SK-N-SH treated with all-trans-retinoic acid at 6 μM for 48 hours (cell line): Measurements from ENCODE around the gene ADGRB3.
A peak's percentile ranks its signal among the peaks of the same experiment; 100 is the strongest.

Experiments used
- ATAC-seq: fragments of 200-7000 bp; cut with Tn5 transposase; 3 replicates; pipeline ENCODE4 v1.9.1; 2020; ENCODE audit warnings: mild to moderate bottlenecking, moderate library complexity
- ARNTL ChIP-seq: fragments of 450-650 bp; formaldehyde crosslinking; IDR thresholded peaks from 2 replicates; pipeline ENCODE4 v1.5.0; 2020; ENCODE audit warnings: low read depth, mild to moderate bottlenecking, moderate library complexity, borderline replicate concordance
- BACH2 ChIP-seq: fragments of 250-450 bp; sonication (Bioruptor Pico); IDR thresholded peaks from 2 replicates; pipeline ENCODE4 v1.9.0; 2021; ENCODE audit warnings: mild to moderate bottlenecking, borderline replicate concordance
- CSDC2 ChIP-seq: fragments of 250-450 bp; sonication (Bioruptor Pico); IDR thresholded peaks from 2 replicates; pipeline ENCODE4 v1.5.0; 2020; ENCODE audit warnings: mild to moderate bottlenecking, moderate library complexity
- ESRRG ChIP-seq: fragments of 250-450 bp; sonication (Bioruptor Pico); IDR thresholded peaks from 2 replicates; pipeline ENCODE4 v1.6.1; 2021; ENCODE audit warnings: mild to moderate bottlenecking
- GLIS3 ChIP-seq: fragments of 250-450 bp; sonication (Bioruptor Pico); IDR thresholded peaks from 2 replicates; pipeline ENCODE4 v1.5.0; 2020; ENCODE audit warnings: mild to moderate bottlenecking, moderate library complexity
- ISL1 ChIP-seq: fragments of 250-450 bp; sonication (Bioruptor Pico); IDR thresholded peaks from 2 replicates; pipeline ENCODE4 v2.1.2; 2022; ENCODE audit warnings: mild to moderate bottlenecking, moderate library complexity
- OSR1 ChIP-seq: fragments of 250-450 bp; sonication (Bioruptor Pico); IDR thresholded peaks from 2 replicates; pipeline ENCODE4 v1.8.0; 2022; ENCODE audit warnings: moderate library complexity, mild to moderate bottlenecking, inconsistent platforms
- PPARA ChIP-seq: fragments of 250-450 bp; sonication (Bioruptor Pico); IDR thresholded peaks from 2 replicates; pipeline ENCODE4 v1.5.0; 2020; ENCODE audit warnings: mild to moderate bottlenecking, borderline replicate concordance
- SNAI2 ChIP-seq: fragments of 250-450 bp; sonication (Bioruptor Pico); IDR thresholded peaks from 2 replicates; pipeline ENCODE4 v1.5.0; 2020; ENCODE audit warnings: mild to moderate bottlenecking, moderate library complexity
- TCF4 ChIP-seq: fragments of 250-450 bp; sonication (Bioruptor Pico); IDR thresholded peaks from 2 replicates; pipeline ENCODE4 v1.8.0; 2021; ENCODE audit warnings: mild to moderate bottlenecking, moderate library complexity, borderline replicate concordance
- TOX ChIP-seq: fragments of 250-450 bp; sonication (Bioruptor Pico); IDR thresholded peaks from 2 replicates; pipeline ENCODE4 v1.8.0; 2021; ENCODE audit warnings: mild to moderate bottlenecking, moderate library complexity, borderline replicate concordance
- ZC3H10 ChIP-seq: fragments of 250-450 bp; sonication (Bioruptor Pico); IDR thresholded peaks from 2 replicates; pipeline ENCODE4 v1.5.1; 2021; ENCODE audit warnings: mild to moderate bottlenecking, moderate library complexity
- ZFP3 ChIP-seq: fragments of 250-450 bp; sonication (Bioruptor Pico); IDR thresholded peaks from 2 replicates; pipeline ENCODE4 v1.5.0; 2020; ENCODE audit warnings: mild to moderate bottlenecking, moderate library complexity
- ZNF565 ChIP-seq: fragments of 450-650 bp; formaldehyde crosslinking; conservative IDR thresholded peaks from 2 replicates; pipeline ENCODE4 v1.5.0; 2020; ENCODE audit warnings: low read depth, mild to moderate bottlenecking, moderate library complexity
- ZNF70 ChIP-seq: fragments of 450-650 bp; formaldehyde crosslinking; IDR thresholded peaks from 2 replicates; pipeline ENCODE4 v1.5.0; 2020; ENCODE audit warnings: mild to moderate bottlenecking, moderate library complexity
- ZNF8 ChIP-seq: fragments of 450-650 bp; formaldehyde crosslinking; IDR thresholded peaks from 2 replicates; pipeline ENCODE4 v1.5.0; 2020; ENCODE audit warnings: mild to moderate bottlenecking, moderate library complexity
- TF ChIP-seq, protein P1 (sequence below): fragments of 250-450 bp; sonication (Bioruptor Pico); IDR thresholded peaks from 2 replicates; pipeline ENCODE4 v1.8.0; 2020; ENCODE audit warnings: mild to moderate bottlenecking, moderate library complexity, borderline replicate concordance
- TF ChIP-seq, protein P2 (sequence below): fragments of 250-450 bp; sonication (Bioruptor Pico); IDR thresholded peaks from 2 replicates; pipeline ENCODE4 v1.8.0; 2021; ENCODE audit warnings: low read depth, mild to moderate bottlenecking, moderate library complexity, borderline replicate concordance
- TF ChIP-seq, protein P3 (sequence below): fragments of 250-450 bp; sonication (Bioruptor Pico); IDR thresholded peaks from 2 replicates; pipeline ENCODE4 v1.5.0; 2020; ENCODE audit warnings: mild to moderate bottlenecking, moderate library complexity
- TF ChIP-seq, protein P4 (sequence below): fragments of 250-450 bp; sonication (Bioruptor Pico); IDR thresholded peaks from 2 replicates; pipeline ENCODE4 v1.5.1; 2021; ENCODE audit warnings: mild to moderate bottlenecking, moderate library complexity
- TF ChIP-seq, protein P5 (sequence below): fragments of 250-450 bp; sonication (Bioruptor Pico); IDR thresholded peaks from 2 replicates; pipeline ENCODE4 v1.5.1; 2020; ENCODE audit warnings: low read depth, mild to moderate bottlenecking, moderate library complexity

ADGRB3 gene

DNA sequence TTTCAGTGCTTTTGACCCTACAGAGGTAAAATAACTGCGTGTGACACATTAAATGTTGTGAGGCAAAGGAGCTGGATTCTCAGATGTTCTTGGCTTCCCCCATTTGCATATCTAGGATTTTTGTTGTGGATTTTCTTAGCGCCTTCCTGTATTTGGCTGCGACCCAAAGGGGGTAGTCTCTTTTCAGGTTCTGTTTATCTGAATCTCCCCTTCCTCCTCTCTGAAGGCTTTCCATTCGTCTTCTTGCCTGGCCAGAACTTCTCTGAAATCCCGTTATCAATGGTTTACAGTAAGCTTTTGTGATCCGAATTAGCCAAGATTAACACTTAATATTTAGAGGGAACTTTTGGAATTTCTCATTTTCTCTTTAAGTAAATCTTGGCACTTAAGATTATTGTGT is 60.8 kb downstream of the ADGRB3 start:
- ATAC-seq = no peak
- TF ChIP-seq OSR1 (no peak), CSDC2 (CRISPR knock-in tag) (no peak), TOX (CRISPR knock-in tag) (no peak), PPARA (no peak), ZC3H10 (no peak), ZNF70 (CRISPR knock-in tag) (no peak), ARNTL (CRISPR knock-in tag) (no peak), BACH2 (no peak), ESRRG (CRISPR knock-in tag) (no peak), ISL1 (CRISPR knock-in tag) (no peak), GLIS3 (CRISPR knock-in tag) (no peak), TCF4 (CRISPR knock-in tag) (no peak), ZFP3 (CRISPR knock-in tag) (no peak), ZNF565 (CRISPR knock-in tag) (no peak)
- TF ChIP-seq, protein P1, sequence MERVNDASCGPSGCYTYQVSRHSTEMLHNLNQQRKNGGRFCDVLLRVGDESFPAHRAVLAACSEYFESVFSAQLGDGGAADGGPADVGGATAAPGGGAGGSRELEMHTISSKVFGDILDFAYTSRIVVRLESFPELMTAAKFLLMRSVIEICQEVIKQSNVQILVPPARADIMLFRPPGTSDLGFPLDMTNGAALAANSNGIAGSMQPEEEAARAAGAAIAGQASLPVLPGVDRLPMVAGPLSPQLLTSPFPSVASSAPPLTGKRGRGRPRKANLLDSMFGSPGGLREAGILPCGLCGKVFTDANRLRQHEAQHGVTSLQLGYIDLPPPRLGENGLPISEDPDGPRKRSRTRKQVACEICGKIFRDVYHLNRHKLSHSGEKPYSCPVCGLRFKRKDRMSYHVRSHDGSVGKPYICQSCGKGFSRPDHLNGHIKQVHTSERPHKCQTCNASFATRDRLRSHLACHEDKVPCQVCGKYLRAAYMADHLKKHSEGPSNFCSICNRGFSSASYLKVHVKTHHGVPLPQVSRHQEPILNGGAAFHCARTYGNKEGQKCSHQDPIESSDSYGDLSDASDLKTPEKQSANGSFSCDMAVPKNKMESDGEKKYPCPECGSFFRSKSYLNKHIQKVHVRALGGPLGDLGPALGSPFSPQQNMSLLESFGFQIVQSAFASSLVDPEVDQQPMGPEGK = no peak
- TF ChIP-seq, protein P2, sequence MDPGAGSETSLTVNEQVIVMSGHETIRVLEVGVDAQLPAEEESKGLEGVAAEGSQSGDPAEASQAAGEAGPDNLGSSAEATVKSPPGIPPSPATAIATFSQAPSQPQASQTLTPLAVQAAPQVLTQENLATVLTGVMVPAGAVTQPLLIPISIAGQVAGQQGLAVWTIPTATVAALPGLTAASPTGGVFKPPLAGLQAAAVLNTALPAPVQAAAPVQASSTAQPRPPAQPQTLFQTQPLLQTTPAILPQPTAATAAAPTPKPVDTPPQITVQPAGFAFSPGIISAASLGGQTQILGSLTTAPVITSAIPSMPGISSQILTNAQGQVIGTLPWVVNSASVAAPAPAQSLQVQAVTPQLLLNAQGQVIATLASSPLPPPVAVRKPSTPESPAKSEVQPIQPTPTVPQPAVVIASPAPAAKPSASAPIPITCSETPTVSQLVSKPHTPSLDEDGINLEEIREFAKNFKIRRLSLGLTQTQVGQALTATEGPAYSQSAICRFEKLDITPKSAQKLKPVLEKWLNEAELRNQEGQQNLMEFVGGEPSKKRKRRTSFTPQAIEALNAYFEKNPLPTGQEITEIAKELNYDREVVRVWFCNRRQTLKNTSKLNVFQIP (CRISPR knock-in tag) = no peak
- TF ChIP-seq, protein P3, sequence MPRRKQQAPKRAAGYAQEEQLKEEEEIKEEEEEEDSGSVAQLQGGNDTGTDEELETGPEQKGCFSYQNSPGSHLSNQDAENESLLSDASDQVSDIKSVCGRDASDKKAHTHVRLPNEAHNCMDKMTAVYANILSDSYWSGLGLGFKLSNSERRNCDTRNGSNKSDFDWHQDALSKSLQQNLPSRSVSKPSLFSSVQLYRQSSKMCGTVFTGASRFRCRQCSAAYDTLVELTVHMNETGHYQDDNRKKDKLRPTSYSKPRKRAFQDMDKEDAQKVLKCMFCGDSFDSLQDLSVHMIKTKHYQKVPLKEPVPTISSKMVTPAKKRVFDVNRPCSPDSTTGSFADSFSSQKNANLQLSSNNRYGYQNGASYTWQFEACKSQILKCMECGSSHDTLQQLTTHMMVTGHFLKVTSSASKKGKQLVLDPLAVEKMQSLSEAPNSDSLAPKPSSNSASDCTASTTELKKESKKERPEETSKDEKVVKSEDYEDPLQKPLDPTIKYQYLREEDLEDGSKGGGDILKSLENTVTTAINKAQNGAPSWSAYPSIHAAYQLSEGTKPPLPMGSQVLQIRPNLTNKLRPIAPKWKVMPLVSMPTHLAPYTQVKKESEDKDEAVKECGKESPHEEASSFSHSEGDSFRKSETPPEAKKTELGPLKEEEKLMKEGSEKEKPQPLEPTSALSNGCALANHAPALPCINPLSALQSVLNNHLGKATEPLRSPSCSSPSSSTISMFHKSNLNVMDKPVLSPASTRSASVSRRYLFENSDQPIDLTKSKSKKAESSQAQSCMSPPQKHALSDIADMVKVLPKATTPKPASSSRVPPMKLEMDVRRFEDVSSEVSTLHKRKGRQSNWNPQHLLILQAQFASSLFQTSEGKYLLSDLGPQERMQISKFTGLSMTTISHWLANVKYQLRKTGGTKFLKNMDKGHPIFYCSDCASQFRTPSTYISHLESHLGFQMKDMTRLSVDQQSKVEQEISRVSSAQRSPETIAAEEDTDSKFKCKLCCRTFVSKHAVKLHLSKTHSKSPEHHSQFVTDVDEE (CRISPR knock-in tag) = no peak
- TF ChIP-seq, protein P4, sequence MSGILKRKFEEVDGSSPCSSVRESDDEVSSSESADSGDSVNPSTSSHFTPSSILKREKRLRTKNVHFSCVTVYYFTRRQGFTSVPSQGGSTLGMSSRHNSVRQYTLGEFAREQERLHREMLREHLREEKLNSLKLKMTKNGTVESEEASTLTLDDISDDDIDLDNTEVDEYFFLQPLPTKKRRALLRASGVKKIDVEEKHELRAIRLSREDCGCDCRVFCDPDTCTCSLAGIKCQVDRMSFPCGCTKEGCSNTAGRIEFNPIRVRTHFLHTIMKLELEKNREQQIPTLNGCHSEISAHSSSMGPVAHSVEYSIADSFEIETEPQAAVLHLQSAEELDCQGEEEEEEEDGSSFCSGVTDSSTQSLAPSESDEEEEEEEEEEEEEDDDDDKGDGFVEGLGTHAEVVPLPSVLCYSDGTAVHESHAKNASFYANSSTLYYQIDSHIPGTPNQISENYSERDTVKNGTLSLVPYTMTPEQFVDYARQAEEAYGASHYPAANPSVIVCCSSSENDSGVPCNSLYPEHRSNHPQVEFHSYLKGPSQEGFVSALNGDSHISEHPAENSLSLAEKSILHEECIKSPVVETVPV (CRISPR knock-in tag) = no peak
- TF ChIP-seq, protein P5, sequence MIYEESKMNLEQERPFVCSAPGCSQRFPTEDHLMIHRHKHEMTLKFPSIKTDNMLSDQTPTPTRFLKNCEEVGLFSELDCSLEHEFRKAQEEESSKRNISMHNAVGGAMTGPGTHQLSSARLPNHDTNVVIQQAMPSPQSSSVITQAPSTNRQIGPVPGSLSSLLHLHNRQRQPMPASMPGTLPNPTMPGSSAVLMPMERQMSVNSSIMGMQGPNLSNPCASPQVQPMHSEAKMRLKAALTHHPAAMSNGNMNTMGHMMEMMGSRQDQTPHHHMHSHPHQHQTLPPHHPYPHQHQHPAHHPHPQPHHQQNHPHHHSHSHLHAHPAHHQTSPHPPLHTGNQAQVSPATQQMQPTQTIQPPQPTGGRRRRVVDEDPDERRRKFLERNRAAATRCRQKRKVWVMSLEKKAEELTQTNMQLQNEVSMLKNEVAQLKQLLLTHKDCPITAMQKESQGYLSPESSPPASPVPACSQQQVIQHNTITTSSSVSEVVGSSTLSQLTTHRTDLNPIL (CRISPR knock-in tag) = no peak

DNA sequence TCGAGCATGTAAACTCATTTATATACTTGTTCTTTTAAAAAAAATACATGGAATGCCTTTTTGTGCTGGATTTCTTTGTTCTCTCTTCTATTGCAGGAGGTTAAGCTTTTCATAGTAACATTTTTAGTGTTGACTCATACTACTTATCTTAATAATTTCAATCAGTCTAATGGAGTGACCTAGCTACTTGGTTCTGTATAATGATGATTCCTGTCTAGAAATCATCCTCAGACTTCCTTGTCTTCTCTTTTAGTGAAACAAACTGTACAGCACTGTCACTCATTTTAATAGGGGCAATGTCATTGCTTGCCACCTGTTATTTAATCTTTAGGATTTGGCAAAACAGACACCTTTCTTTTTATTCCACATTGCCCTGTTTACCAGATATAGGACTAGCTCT is 62.3 kb downstream of the ADGRB3 start:
- TF ChIP-seq ISL1 (CRISPR knock-in tag) (peak; percentile 86), SNAI2 (CRISPR knock-in tag) (no peak), TCF4 (CRISPR knock-in tag) (no peak), ZFP3 (CRISPR knock-in tag) (0 out of 2 replicates have a peak, but pooled peaks have one; percentile 54), ESRRG (CRISPR knock-in tag) (no peak)
- TF ChIP-seq, all 23 proteins: peak for 2
- no peak for ATAC-seq

DNA sequence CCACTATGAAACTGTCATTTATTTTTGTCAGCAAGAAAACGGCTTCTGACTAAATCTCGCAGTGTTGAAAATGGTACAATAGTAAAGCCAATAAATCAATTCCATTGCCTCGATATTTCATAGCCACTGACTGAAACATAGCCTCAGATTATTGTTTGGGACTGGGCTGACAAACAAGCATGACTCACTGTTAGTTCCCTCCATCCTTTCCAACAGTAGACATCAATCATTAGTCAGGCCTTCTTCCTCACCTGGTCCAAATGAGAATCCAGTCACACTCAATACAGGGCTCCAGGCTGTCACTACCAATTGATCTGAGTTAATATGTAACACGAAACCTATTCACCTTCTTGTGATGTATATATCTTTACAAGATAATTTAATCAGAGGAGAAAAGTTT is 66.1 kb downstream of the ADGRB3 start:
- TF ChIP-seq, protein P5 (CRISPR knock-in tag) = no peak
- TF ChIP-seq ZNF70 (CRISPR knock-in tag) (no peak), ZC3H10 (no peak), SNAI2 (CRISPR knock-in tag) (no peak), OSR1 (no peak), ZNF8 (CRISPR knock-in tag) (no peak), PPARA (no peak)
- TF ChIP-seq, protein P1 = no peak
- TF ChIP-seq, all 23 proteins: peak for 0
- no peak for ATAC-seq
